ENCODE measurements around the gene FER1L5.

FER1L5 gene

DNA sequence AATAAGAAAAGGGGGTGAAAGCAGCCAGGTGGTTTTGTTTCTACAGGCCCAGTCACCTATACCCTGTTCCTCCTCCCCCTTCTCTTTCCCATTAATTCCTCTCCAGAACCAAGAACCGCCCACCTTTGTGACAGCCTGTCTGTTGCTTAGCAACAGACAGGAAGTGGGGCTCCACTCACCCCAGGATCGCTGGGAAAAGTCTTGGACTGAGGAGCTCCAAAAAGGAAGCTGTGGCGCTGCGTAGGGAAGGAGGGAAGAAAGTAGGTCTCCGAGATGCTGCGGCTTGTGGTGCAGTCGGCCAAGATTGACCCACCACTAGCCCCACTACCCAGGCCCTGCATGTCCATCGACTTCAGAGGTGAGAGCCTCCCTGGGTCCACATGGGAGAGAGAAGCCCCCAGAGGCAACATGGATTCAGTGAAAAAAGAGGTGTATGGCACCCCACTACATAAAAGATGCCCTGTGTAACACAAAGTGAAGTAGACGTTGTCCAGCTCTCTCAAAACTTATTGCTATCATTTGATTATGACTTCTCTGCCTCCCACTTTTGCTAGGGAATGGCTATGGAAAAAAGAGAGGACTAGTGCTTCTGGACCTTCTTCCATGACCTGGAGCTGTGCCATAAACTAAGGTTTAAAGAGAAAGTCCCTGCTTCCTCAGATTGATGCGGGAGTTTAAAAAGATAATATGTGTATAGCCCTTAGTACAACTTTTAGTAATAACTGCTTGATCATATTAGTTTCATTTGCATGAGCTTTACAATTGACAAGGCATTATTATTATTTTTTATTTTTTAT, at the start of gene FER1L5:
TSS of gene FER1L5 (plus strand) at position 201 of the 797 bp plus-strand sequence. CDS start at position 274, 73 bp downstream.
- CTCF ChIA-PET = no interaction called here
- DNase-seq (ENCODE audit: low spot score) = no peak
- POLR2A ChIA-PET (ENCODE audit: low non-redundant PET) = no interaction called here

DNA sequence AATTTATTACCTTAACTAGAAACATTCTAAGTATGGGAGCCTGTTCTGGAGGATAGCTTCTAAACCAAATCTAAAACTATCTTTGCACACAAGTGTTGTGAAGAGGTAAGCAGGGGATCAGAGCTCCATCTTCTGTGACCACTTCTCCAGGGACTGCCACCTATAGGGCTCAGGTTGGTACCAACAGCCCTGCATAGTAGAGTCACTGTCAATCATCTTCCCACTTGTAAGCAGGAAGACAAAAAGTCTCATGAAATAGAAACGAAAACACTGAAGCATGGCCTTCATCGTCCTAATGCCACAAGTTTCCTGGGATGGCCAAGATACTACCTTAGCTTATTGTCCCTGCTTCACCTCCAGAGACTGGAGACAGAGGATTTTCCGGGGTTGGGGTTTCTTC, 48.3 kb upstream of the FER1L5 start:
- DNase-seq (ENCODE audit: low spot score) = no peak
- CTCF ChIA-PET = interaction anchor here (1.2 kb wide), 1 partner anchor 8 kb away, joined by 3 read pairs; no protein-coding TSS in a partner anchor
- POLR2A ChIA-PET (ENCODE audit: low non-redundant PET) = no interaction called here
- no peak overlapping the region for H3K27ac ChIP-seq
- TF ChIP-seq, protein P1, sequence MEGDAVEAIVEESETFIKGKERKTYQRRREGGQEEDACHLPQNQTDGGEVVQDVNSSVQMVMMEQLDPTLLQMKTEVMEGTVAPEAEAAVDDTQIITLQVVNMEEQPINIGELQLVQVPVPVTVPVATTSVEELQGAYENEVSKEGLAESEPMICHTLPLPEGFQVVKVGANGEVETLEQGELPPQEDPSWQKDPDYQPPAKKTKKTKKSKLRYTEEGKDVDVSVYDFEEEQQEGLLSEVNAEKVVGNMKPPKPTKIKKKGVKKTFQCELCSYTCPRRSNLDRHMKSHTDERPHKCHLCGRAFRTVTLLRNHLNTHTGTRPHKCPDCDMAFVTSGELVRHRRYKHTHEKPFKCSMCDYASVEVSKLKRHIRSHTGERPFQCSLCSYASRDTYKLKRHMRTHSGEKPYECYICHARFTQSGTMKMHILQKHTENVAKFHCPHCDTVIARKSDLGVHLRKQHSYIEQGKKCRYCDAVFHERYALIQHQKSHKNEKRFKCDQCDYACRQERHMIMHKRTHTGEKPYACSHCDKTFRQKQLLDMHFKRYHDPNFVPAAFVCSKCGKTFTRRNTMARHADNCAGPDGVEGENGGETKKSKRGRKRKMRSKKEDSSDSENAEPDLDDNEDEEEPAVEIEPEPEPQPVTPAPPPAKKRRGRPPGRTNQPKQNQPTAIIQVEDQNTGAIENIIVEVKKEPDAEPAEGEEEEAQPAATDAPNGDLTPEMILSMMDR (conservative IDR thresholded peaks at IDR 0.05; ENCODE audit: low read depth) = no peak

More for the DNA sequence above, at the start of gene FER1L5:
- H3K27ac ChIP-seq = no peak within 1 kb of the TSS
- TF ChIP-seq, protein P1 (conservative IDR thresholded peaks at IDR 0.05; ENCODE audit: low read depth) = no peak

GRCh38 chr2:96594691-96595152, 47.8 kb upstream of the FER1L5 start:
- TF ChIP-seq, protein P1 (conservative IDR thresholded peaks at IDR 0.05; ENCODE audit: low read depth) = no peak
- H3K27ac ChIP-seq = no peak overlapping the region
- ChIA-PET CTCF (interaction anchor here (1.2 kb wide), 1 partner anchor 7 kb away, joined by 3 read pairs; no protein-coding TSS in a partner anchor), POLR2A (ENCODE audit: low non-redundant PET) (no interaction called here)
- no peak for DNase-seq (ENCODE audit: low spot score)

DNA sequence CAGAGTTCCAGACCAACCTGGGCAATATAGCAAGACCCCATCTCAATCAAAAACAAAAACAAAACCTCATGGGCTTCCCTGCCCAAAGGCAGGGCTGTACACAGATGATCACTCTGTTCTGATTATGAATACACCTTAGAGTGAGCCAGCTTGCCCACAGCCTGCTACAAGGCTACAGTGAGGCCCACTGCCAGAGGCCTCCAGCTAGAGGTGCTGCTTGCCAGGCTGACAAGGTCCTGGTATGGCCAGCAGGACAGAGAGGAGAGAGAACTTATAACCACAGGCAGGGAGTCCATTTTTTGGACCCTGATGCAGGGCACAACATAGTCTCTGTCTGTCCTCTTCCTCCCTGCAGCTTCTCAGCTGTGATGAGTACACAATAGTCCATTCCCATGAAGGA, 46.0 kb upstream of the FER1L5 start:
- TF ChIP-seq, protein P1 (conservative IDR thresholded peaks at IDR 0.05; ENCODE audit: low read depth) = no peak
- ChIA-PET POLR2A (ENCODE audit: low non-redundant PET) (no interaction called here), CTCF (no interaction called here)
- no peak for DNase-seq (ENCODE audit: low spot score)
- no peak overlapping the region for H3K27ac ChIP-seq

- ChIA-PET CTCF (interaction anchor here (0.8 kb wide), 1 partner anchor 45 kb away, joined by 3 read pairs; no protein-coding TSS in a partner anchor), POLR2A (ENCODE audit: low non-redundant PET) (no interaction called here)
- DNase-seq (ENCODE audit: low spot score) = peak; percentile 17
- TF ChIP-seq, protein P1 (conservative IDR thresholded peaks at IDR 0.05; ENCODE audit: low read depth) = no peak
- H3K27ac ChIP-seq = no peak overlapping the region
Observed at GRCh38 chr2:96599941-96600340, 42.6 kb upstream of the FER1L5 start.

GRCh38 chr2:96601382-96602292, 40.9 kb upstream of the FER1L5 start:
- no peak for DNase-seq (ENCODE audit: low spot score)
- CTCF ChIA-PET = interaction anchor here (0.6 to 1.0 kb wide), 5 partner anchors 8 to 496 kb away, joined by 3 to 4 read pairs (median 3); no protein-coding TSS in a partner anchor
- TF ChIP-seq, protein P1 (conservative IDR thresholded peaks at IDR 0.05; ENCODE audit: low read depth) = no peak
- H3K27ac ChIP-seq = peak overlapping the region; percentile 8; the same call in 1 of the 2 replicates
- POLR2A ChIA-PET (ENCODE audit: low non-redundant PET) = no interaction called here

Measured in RWPE1 (cell line).